Gastrocnemius medialis (tissue), 4 donors: ENCODE measurements around the gene PTPA.

ENCODE experiments used
- POLR2A ChIP-seq, 2 donors: fragments of 450-650 bp; IDR thresholded peaks; one replicate each; pipeline ENCODE4 v1.6.1; 2017; ENCODE audit warnings: antibody characterized with exemption in 2 of 2, mild to moderate bottlenecking in 2 of 2, moderate library complexity in 2 of 2
- TF ChIP-seq, protein P1 (sequence below), 5 experiments: fragments of 450-650 bp in 3 of 5; fragments of 200-600 bp in 2 of 5; sonication (generic) in 2 of 5; IDR thresholded peaks in 4 of 5; conservative IDR thresholded peaks in 1 of 5; 1 replicate in 4 of 5; 2 replicates in 1 of 5; pipeline ENCODE4 v1.5.1; 2016 to 2019; ENCODE audit warnings: antibody characterized with exemption in 5 of 5, mild to moderate bottlenecking in 3 of 5, moderate library complexity in 3 of 5

DNA sequence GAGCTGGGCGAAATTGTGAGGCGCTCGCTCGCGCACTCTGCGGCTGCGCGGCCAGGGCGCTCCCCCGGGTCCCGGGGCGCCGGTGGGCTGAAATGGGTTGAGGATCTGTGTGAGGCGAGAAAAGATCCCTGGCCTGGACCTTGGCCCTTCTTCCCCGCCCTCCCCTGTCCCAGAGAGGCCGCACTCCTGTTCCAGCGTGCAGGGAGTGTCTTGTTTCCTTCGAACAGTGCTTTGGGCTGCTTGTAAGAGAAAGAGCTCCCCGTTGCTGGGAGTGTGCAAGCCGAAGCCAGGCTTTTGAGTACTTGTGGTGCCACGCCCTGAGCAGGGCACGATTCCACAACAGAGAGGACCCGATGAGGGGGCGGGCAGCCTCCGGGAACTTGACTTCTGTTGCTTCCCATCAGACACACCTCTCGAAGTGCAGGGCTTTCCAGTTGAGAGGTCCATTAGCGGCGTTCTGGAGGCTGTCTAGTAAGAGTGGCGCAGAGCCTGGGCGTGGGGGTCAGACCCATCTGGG lies 29.8 kb upstream of the PTPA start:
- no peak for TF ChIP-seq POLR2A (IDR thresholded peaks at IDR 0.05)
- TF ChIP-seq, protein P1, sequence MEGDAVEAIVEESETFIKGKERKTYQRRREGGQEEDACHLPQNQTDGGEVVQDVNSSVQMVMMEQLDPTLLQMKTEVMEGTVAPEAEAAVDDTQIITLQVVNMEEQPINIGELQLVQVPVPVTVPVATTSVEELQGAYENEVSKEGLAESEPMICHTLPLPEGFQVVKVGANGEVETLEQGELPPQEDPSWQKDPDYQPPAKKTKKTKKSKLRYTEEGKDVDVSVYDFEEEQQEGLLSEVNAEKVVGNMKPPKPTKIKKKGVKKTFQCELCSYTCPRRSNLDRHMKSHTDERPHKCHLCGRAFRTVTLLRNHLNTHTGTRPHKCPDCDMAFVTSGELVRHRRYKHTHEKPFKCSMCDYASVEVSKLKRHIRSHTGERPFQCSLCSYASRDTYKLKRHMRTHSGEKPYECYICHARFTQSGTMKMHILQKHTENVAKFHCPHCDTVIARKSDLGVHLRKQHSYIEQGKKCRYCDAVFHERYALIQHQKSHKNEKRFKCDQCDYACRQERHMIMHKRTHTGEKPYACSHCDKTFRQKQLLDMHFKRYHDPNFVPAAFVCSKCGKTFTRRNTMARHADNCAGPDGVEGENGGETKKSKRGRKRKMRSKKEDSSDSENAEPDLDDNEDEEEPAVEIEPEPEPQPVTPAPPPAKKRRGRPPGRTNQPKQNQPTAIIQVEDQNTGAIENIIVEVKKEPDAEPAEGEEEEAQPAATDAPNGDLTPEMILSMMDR (IDR thresholded peaks at IDR 0.05 in 4 of 5, conservative IDR thresholded peaks at IDR 0.05 in 1 of 5) = no peak
